ENCODE results near the gene VPS11.

GRCh38 chr11:119078675-119079420 is 11.2 kb downstream of the VPS11 start:
- TF ChIP-seq POLR2A (IDR thresholded peaks at IDR 0.05) (no peak), POLR2AphosphoS5 (IDR thresholded peaks at IDR 0.05) (no peak), EP300 (IDR thresholded peaks at IDR 0.05) (no peak)
- TF ChIP-seq, protein P1, sequence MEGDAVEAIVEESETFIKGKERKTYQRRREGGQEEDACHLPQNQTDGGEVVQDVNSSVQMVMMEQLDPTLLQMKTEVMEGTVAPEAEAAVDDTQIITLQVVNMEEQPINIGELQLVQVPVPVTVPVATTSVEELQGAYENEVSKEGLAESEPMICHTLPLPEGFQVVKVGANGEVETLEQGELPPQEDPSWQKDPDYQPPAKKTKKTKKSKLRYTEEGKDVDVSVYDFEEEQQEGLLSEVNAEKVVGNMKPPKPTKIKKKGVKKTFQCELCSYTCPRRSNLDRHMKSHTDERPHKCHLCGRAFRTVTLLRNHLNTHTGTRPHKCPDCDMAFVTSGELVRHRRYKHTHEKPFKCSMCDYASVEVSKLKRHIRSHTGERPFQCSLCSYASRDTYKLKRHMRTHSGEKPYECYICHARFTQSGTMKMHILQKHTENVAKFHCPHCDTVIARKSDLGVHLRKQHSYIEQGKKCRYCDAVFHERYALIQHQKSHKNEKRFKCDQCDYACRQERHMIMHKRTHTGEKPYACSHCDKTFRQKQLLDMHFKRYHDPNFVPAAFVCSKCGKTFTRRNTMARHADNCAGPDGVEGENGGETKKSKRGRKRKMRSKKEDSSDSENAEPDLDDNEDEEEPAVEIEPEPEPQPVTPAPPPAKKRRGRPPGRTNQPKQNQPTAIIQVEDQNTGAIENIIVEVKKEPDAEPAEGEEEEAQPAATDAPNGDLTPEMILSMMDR (IDR thresholded peaks at IDR 0.05), result no peak
